Sigmoid colon (tissue), 7 donors: ENCODE data around the gene HOXA6. TPM values are rescaled to one million over a fixed set of nuclear protein-coding genes. Genes with fewer than 3 reads are reported as not detected.

Experiments
- DNase-seq: peaks from one replicate; pipeline ENCODE4 v3.0.0-alpha.2; 2019
- H3K27ac ChIP-seq, 4 donors: fragments of 200-600 bp; sonication (generic); one replicate each; pipeline ENCODE4 v1.5.1; 2016 to 2019; ENCODE audit warnings: mild to moderate bottlenecking in 1 of 4
- H3K27me3 ChIP-seq, 3 donors: fragments of 200-600 bp; sonication (generic); one replicate each; pipeline ENCODE4 v1.5.1; 2019; ENCODE audit warnings: mild to moderate bottlenecking in 1 of 3
- H3K36me3 ChIP-seq, 4 donors: fragments of 200-600 bp; sonication (generic); one replicate each; pipeline ENCODE4 v1.5.1; 2016 to 2019
- H3K4me1 ChIP-seq, 4 donors: fragments of 200-600 bp; sonication (generic); one replicate each; pipeline ENCODE4 v1.5.1; 2017 to 2019
- H3K4me3 ChIP-seq, 4 donors: fragments of 200-600 bp; sonication (generic); one replicate each; pipeline ENCODE4 v1.5.1; 2017 to 2019; ENCODE audit warnings: mild to moderate bottlenecking in 2 of 4, moderate library complexity in 1 of 4
- H3K9me3 ChIP-seq, 4 donors: fragments of 200-600 bp in 3 of 4; sonication (generic) in 3 of 4; one replicate each; pipeline versions ENCODE4 v1.5.1 to v1.6.1; 2013 to 2019
- CTCF ChIP-seq, 4 experiments: fragments of 450-650 bp in 3 of 4; fragments of 200-600 bp in 1 of 4; IDR thresholded peaks; one replicate each; pipeline ENCODE4 v1.5.1; 2016 to 2019; ENCODE audit warnings: antibody characterized with exemption in 4 of 4, mild to moderate bottlenecking in 3 of 4, moderate library complexity in 2 of 4
- EP300 ChIP-seq, 4 donors: sonication (generic); formaldehyde crosslinking; IDR thresholded peaks; one replicate each; pipeline ENCODE4 v1.6.1; 2017; ENCODE audit warnings: antibody characterized with exemption in 4 of 4
- POLR2A ChIP-seq, 2 donors: fragments of 450-650 bp; IDR thresholded peaks; one replicate each; pipeline ENCODE4 v1.6.1; 2016; ENCODE audit warnings: antibody characterized with exemption in 2 of 2, mild to moderate bottlenecking in 2 of 2, moderate library complexity in 2 of 2
- POLR2AphosphoS5 ChIP-seq, 4 donors: sonication (generic); formaldehyde crosslinking; IDR thresholded peaks; one replicate each; pipeline ENCODE4 v1.6.1; 2017; ENCODE audit warnings: antibody characterized with exemption in 4 of 4
- WGBS, 2 donors: extraction: QIAGEN DNeasy Blood & Tissue Kit; methylation state at CpG; one replicate each; pipeline ENCODE4 v1.1.7; 2013; 5-methylcytosine and 5-hydroxymethylcytosine counted together
- intact Hi-C: fragments of 100-400 bp; cut with DNase I; formaldehyde crosslinking; loops from one replicate; pipeline ENCODE4 v1.15.1; 2023
- polyA plus RNA-seq, 3 donors: library from polyadenylated mRNA; stranded (reverse); fragments of 200-250 nt; gene quantifications; one replicate each; pipeline ENCODE4 v1.2.3, GENCODE V29; 2013
- total RNA-seq, 4 donors: library from RNA; depleted of rRNA; stranded (reverse); fragments of >200 nt; gene quantifications; one replicate each; pipeline ENCODE4 v1.1.0, GENCODE V29; 2016
- donor health status: healthy with polysubstance abuse.
- donor health status: Bipolar disorder and iron deficiency.
- donor health status: healthy.

HOXA6 gene
- total and polyA plus RNA-seq, 7 donors, result 1.6 to 10.0 (median 4.5) TPM; not detected in 1

- TF ChIP-seq POLR2AphosphoS5 (IDR thresholded peaks at IDR 0.05) (peak; percentile 1 to 40 (median 35)), EP300 (IDR thresholded peaks at IDR 0.05) (no peak)
- 22 to 55% methylated on average over 25 of the region's 25 CpGs for WGBS, 2 donors
- Histone ChIP-seq H3K27me3 (no peaks in the 10 kb centered on the region), H3K9me3 (no peaks in the 10 kb centered on the region), H3K27ac (peak overlapping the region; percentile 93 to 99 (median 94)), H3K4me3 (peak overlapping the region; percentile 34 to 53 (median 44)), H3K4me1 (peaks cover 0 to 63% (median 32%) of the 10 kb centered on the region in 4 donors), H3K36me3 (no peaks in the 10 kb centered on the region)
- peak; percentile 78 for DNase-seq
- intact Hi-C loops, result loop anchor here (5.0 kb wide), 1 partner anchor 66 kb away; the partner anchor contains the start of gene HOXA9
These were observed 46.2 kb downstream of the HOXA6 start for GRCh38 chr7:27101171-27101956.

- WGBS, 2 donors, result 19 to 61% methylated on average over 8 of the region's 8 CpGs
- H3K4me3 ChIP-seq, result peak overlapping the region; percentile 34 to 53 (median 44)
- no peaks in the 10 kb centered on the region for H3K9me3 ChIP-seq
- intact Hi-C loops, result loop anchor here (5.0 kb wide), 1 partner anchor 67 kb away; the partner anchor contains the start of gene HOXA9
- H3K36me3 ChIP-seq, result no peaks in the 10 kb centered on the region
- peaks cover 0 to 56% (median 30%) of the 10 kb centered on the region in 4 donors for H3K4me1 ChIP-seq
- H3K27ac ChIP-seq, result peak overlapping the region; percentile 93 to 99 (median 94)
- TF ChIP-seq CTCF (IDR thresholded peaks at IDR 0.05) (no peak), POLR2AphosphoS5 (IDR thresholded peaks at IDR 0.05) (peak in 2 of 4 donors; percentile 9 to 27)
- H3K27me3 ChIP-seq, result no peaks in the 10 kb centered on the region
- no peak for DNase-seq
These were observed 46.8 kb downstream of the HOXA6 start for GRCh38 chr7:27100694-27101170.

- intact Hi-C loops, result loop anchor here (2.0 to 10.0 kb wide), 5 partner anchors 31 to 1235 kb away; partner anchors contain the start of genes CBX3, HNRNPA2B1, HOXA4 and HOXA9
- Histone ChIP-seq H3K27ac (peak overlapping the region; percentile 93 to 99 (median 94)), H3K4me3 (peak overlapping the region in 2 of 4 donors; percentile 91 to 93), H3K4me1 (peaks cover 0 to 52% (median 30%) of the 10 kb centered on the region in 4 donors), H3K9me3 (no peaks in the 10 kb centered on the region), H3K27me3 (no peaks in the 10 kb centered on the region), H3K36me3 (no peaks in the 10 kb centered on the region)
- no peak for DNase-seq
- TF ChIP-seq POLR2A (IDR thresholded peaks at IDR 0.05) (no peak), POLR2AphosphoS5 (IDR thresholded peaks at IDR 0.05) (no peak), CTCF (IDR thresholded peaks at IDR 0.05) (no peak), EP300 (IDR thresholded peaks at IDR 0.05) (no peak)
- WGBS, 2 donors, result 36 to 72% methylated on average over 8 of the region's 8 CpGs
These were observed 47.9 kb downstream of the HOXA6 start for GRCh38 chr7:27099453-27100370.

- TF ChIP-seq POLR2AphosphoS5 (IDR thresholded peaks at IDR 0.05) (peak; percentile 62 to 86 (median 77)), EP300 (IDR thresholded peaks at IDR 0.05) (peak in 3 of 4 donors; percentile 63 to 83 (median 71)), CTCF (IDR thresholded peaks at IDR 0.05) (no peak), POLR2A (IDR thresholded peaks at IDR 0.05) (peak; percentile 18 to 29)
- H3K9me3 ChIP-seq, result no peaks in the 10 kb centered on the region
- peak; percentile 86 for DNase-seq
- H3K4me1 ChIP-seq, result peaks cover 0 to 45% (median 29%) of the 10 kb centered on the region in 4 donors
- no peaks in the 10 kb centered on the region for H3K27me3 ChIP-seq
- H3K36me3 ChIP-seq, result no peaks in the 10 kb centered on the region
- peak overlapping the region; percentile 93 to 99 (median 94) for H3K27ac ChIP-seq
- WGBS, 2 donors, result 9 to 23% methylated on average over 38 of the region's 38 CpGs
- peak overlapping the region; percentile 77 to 93 (median 90) for H3K4me3 ChIP-seq
- intact Hi-C loops, result loop anchor here (2.0 to 10.0 kb wide), 4 partner anchors 32 to 1234 kb away; partner anchors contain the start of genes CBX3, HNRNPA2B1 and HOXA4
These were observed 48.8 kb downstream of the HOXA6 start for GRCh38 chr7:27098578-27099451.
